K562 (cell line): Measurements from ENCODE around the gene MARCKS. TPM values are rescaled to one million over a fixed set of nuclear protein-coding genes. Genes with fewer than 3 reads are reported as not detected.

Experiments used
- ATAC-seq: fragments of 200-7000 bp; cut with Tn5 transposase; 3 replicates; pipeline ENCODE4 v1.9.1; 2020; ENCODE audit warnings: moderate library complexity
- BruUV-seq: library from RNA; stranded (reverse); fragments of 400-500 nt; replicated peaks from 2 replicates; lab custom pipeline; 2021; lab: Mats Ljungman, UMichigan
- CTCF ChIA-PET: fragments of 300-600 bp; formaldehyde crosslinking; extraction: SDS; loops from one replicate; lab custom pipeline; 2021; ENCODE audit warnings: low intra/inter-chr PET ratio; lab: Yijun Ruan, JAX
- POLR2A ChIA-PET: fragments of 300-600, 350-650 bp; sonication (Branson Sonifier 250); formaldehyde crosslinking; extraction: SDS; loops from one replicate; lab custom pipeline; 2021; ENCODE audit warnings: antibody characterized with exemption, inconsistent platforms; lab: Yijun Ruan, JAX
- DNase-seq, 4 experiments: peaks; one replicate each; pipeline versions ENCODE4 v3.0.0 to v3.0.0-alpha.2; 2011 to 2018; ENCODE audit warnings: low spot score in 3 of 4, mixed read lengths in 3 of 4; ENCODE audit errors: extremely low read depth in 1 of 4
- FAIRE-seq: peaks from 2 replicates; lab custom pipeline; 2011; peaks lifted over from hg19 to GRCh38; lab: Jason Lieb, UNC
- H2AFZ ChIP-seq: 2 replicates; pipeline ENCODE4 v1.6.0; 2011; ENCODE audit warnings: low read depth, low read length, control low read depth, inconsistent platforms
- H3K27ac ChIP-seq: fragments of 200-600 bp; 3 replicates; pipeline ENCODE4 v1.8.0; 2011; ENCODE audit warnings: low read depth, mild to moderate bottlenecking, control low read depth, inconsistent platforms, low read length, moderate library complexity, mixed read lengths; ENCODE audit errors: extremely low read depth
- H3K27me3 ChIP-seq, 2 experiments: fragments of 300-600 bp in 1 of 2; 2 replicates in 1 of 2; 3 replicates in 1 of 2; pipeline versions ENCODE4 v1.6.0 to v1.8.0; 2011; ENCODE audit warnings: inconsistent platforms in 2 of 2, low read length in 2 of 2, mild to moderate bottlenecking in 1 of 2, mixed read lengths in 1 of 2, moderate library complexity in 1 of 2; ENCODE audit not compliant: control insufficient read depth in 2 of 2, insufficient read depth in 2 of 2
- H3K36me3 ChIP-seq: fragments of 300-600 bp; 3 replicates; pipeline ENCODE4 v1.8.0; 2011; ENCODE audit warnings: mild to moderate bottlenecking, low read length, inconsistent platforms; ENCODE audit not compliant: control insufficient read depth, insufficient read depth
- H3K4me1 ChIP-seq, 2 experiments: fragments of 200-600 bp in 1 of 2; replicated peaks in 1 of 2; 2 replicates in 1 of 2; 3 replicates in 1 of 2; pipeline versions ENCODE4 v1.5.1 to v1.8.0; 2011; ENCODE audit warnings: inconsistent platforms in 2 of 2, low read length in 2 of 2, mild to moderate bottlenecking in 1 of 2, mixed read lengths in 1 of 2, moderate library complexity in 1 of 2; ENCODE audit not compliant: control insufficient read depth in 2 of 2, insufficient read depth in 2 of 2
- H3K4me2 ChIP-seq: 2 replicates; pipeline ENCODE4 v1.6.1; 2011; ENCODE audit warnings: low read length, control low read depth, inconsistent platforms, mixed read lengths; ENCODE audit not compliant: insufficient read depth
- H3K4me3 ChIP-seq: fragments of 200-600 bp; sonication (generic), shearing (Covaris generic); 2 replicates; pipeline ENCODE4 v1.5.1; 2016; ENCODE audit warnings: control low read depth, inconsistent platforms
- H3K79me2 ChIP-seq: fragments of 200-600 bp; 3 replicates; pipeline ENCODE4 v1.8.0; 2011; ENCODE audit warnings: low read length, inconsistent platforms; ENCODE audit not compliant: control insufficient read depth, insufficient read depth
- H3K9ac ChIP-seq, 2 experiments: 2 replicates each; pipeline versions ENCODE4 v1.6.0 to v1.6.1; 2011; ENCODE audit warnings: low read depth in 2 of 2, low read length in 2 of 2, control low read depth in 1 of 2, inconsistent platforms in 1 of 2, mild to moderate bottlenecking in 1 of 2, mixed read lengths in 1 of 2; ENCODE audit not compliant: insufficient read depth in 1 of 2
- H3K9me1 ChIP-seq: one replicate; pipeline ENCODE4 v1.6.0; 2011; ENCODE audit warnings: inconsistent platforms, mild to moderate bottlenecking, low read length, moderate library complexity; ENCODE audit not compliant: control insufficient read depth, insufficient read depth
- H3K9me3 ChIP-seq: replicated peaks from 2 replicates; pipeline ENCODE4 v1.5.1; 2011; ENCODE audit warnings: low read depth, low read length, inconsistent platforms; ENCODE audit not compliant: control insufficient read depth, insufficient read depth
- H4K20me1 ChIP-seq: replicated peaks from 2 replicates; pipeline ENCODE4 v1.6.1; 2011; ENCODE audit warnings: low read length, inconsistent platforms, mixed read lengths; ENCODE audit not compliant: control insufficient read depth, insufficient read depth
- ILK ChIP-seq: fragments of 450-650 bp; IDR thresholded peaks from 2 replicates; pipeline ENCODE4 v1.6.1; 2016; ENCODE audit warnings: missing genetic modification characterization, low read depth, mild to moderate bottlenecking, missing compliant biosample characterization, moderate library complexity, borderline replicate concordance
- RBFOX2 ChIP-seq: fragments of 200-400 bp; formaldehyde crosslinking; IDR thresholded peaks from 2 replicates; pipeline ENCODE4 v1.6.1; 2017; ENCODE audit warnings: low read depth, mild to moderate bottlenecking, low read length, moderate library complexity
- SAP30 ChIP-seq: fragments of 200-600 bp; sonication (generic); IDR thresholded peaks from 2 replicates; pipeline ENCODE4 v1.6.1; 2012; ENCODE audit warnings: borderline replicate concordance, low read depth, mild to moderate bottlenecking, moderate library complexity, low read length, control low read depth, inconsistent platforms; ENCODE audit not compliant: insufficient read depth, poor library complexity, severe bottlenecking
- U2AF2 ChIP-seq: fragments of 200-400 bp; formaldehyde crosslinking; optimal IDR thresholded peaks from 2 replicates; pipeline ENCODE3; 2017; ENCODE audit warnings: low read depth, mild to moderate bottlenecking, low read length
- ZNF239 ChIP-seq: fragments of 250-450 bp; sonication (Bioruptor Pico); IDR thresholded peaks from 2 replicates; pipeline ENCODE4 v1.4.0; 2020; ENCODE audit warnings: mild to moderate bottlenecking
- WGBS: fragments of 100-300 bp; shearing (Covaris generic); methylation state at CpG from one replicate; pipeline ENCODE4 v1.1.6; 2016; ENCODE audit warnings: low coverage, mixed read lengths; ENCODE audit not compliant: insufficient coverage; ENCODE audit errors: missing lambda C conversion rate; 5-methylcytosine and 5-hydroxymethylcytosine counted together
- in situ Hi-C: fragments of 300-500 bp; cut with MboI; formaldehyde crosslinking; loops from 4 replicates; pipeline ENCODE4 v1.15.0; 2018; ENCODE audit warnings: inconsistent platforms, mixed read lengths
- intact Hi-C: fragments of 100-400 bp; cut with micrococcal nuclease; formaldehyde crosslinking; loops from 2 replicates; pipeline ENCODE4 v1.14.2; 2022
- polyA plus RNA-seq, 8 experiments: library from polyadenylated mRNA; depleted of rRNA in 4 of 8; stranded (reverse) in 5 of 8; unstranded in 3 of 8; fragments of >200 nt; fragmentation: Nextera tagmentation in 2 of 8; fragmentation: Illumina TruSeq in 1 of 8; extraction: Ambion mirVana in 2 of 8; extraction: Trizol in 1 of 8; gene quantifications; 2 replicates each; pipeline versions ENCODE4 v1.2.1 to v1.2.3, GENCODE V29; 2011 to 2014; ENCODE audit warnings: inconsistent platforms in 1 of 8, missing spikeins in 1 of 8
- total RNA-seq, 7 experiments: library from RNA; depleted of rRNA in 6 of 7; stranded (reverse); fragments of >200 nt in 6 of 7; fragmentation: Illumina TruSeq in 2 of 7; extraction: Trizol in 2 of 7; gene quantifications; 2 replicates each; pipeline versions ENCODE4 v1.2.1 to v1.2.3, GENCODE V29; 2011 to 2021; ENCODE audit warnings: low replicate concordance in 1 of 7
- TF ChIP-seq, protein P1 (sequence below): fragments of 200-400 bp; formaldehyde crosslinking; IDR thresholded peaks from 2 replicates; pipeline ENCODE4 v1.6.1; 2017; ENCODE audit warnings: mild to moderate bottlenecking, low read depth, low read length, moderate library complexity
- TF ChIP-seq, protein P2 (sequence below): fragments of 250-450 bp; sonication (Bioruptor Pico); IDR thresholded peaks from 2 replicates; pipeline ENCODE4 v1.4.0; 2020; ENCODE audit warnings: mild to moderate bottlenecking, moderate library complexity

Gene MARCKS
- total and polyA plus RNA-seq, 9 of the 15 experiments (the other 6 are each of a cell fraction or from before 2014, with no cell fraction given) = 0.15 to 2.7 (median 1.0) TPM

DNA sequence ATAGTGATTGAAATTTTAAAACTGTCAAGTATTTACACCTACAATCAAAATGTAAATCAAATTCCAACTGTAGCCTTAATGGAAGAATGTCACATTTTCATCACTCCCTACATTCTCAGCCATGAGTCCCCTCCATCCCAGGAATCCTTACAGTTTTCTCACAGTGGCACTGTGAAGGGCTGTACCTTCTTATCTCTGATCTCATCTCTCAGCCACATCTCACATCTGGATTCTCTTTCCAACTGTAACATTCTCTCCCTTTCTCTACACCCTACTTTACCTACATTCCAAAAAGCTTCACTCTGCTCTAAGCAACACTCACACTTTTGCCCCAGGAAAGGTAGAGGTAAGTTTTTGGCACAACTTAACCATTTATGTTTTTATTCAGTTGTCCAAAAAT, 8.9 kb upstream of the MARCKS start:
- no peaks in the 10 kb centered on the region for H3K79me2 ChIP-seq
- no TSS peak for BruUV-seq
- no peaks in the 10 kb centered on the region for H3K4me1 ChIP-seq
- H3K9ac ChIP-seq = no peak overlapping the region
- intact Hi-C loops = no loop called here
- no peak overlapping the region for H3K4me3 ChIP-seq
- TF ChIP-seq, protein P1, sequence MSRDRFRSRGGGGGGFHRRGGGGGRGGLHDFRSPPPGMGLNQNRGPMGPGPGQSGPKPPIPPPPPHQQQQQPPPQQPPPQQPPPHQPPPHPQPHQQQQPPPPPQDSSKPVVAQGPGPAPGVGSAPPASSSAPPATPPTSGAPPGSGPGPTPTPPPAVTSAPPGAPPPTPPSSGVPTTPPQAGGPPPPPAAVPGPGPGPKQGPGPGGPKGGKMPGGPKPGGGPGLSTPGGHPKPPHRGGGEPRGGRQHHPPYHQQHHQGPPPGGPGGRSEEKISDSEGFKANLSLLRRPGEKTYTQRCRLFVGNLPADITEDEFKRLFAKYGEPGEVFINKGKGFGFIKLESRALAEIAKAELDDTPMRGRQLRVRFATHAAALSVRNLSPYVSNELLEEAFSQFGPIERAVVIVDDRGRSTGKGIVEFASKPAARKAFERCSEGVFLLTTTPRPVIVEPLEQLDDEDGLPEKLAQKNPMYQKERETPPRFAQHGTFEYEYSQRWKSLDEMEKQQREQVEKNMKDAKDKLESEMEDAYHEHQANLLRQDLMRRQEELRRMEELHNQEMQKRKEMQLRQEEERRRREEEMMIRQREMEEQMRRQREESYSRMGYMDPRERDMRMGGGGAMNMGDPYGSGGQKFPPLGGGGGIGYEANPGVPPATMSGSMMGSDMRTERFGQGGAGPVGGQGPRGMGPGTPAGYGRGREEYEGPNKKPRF = no peak
- TF ChIP-seq ZNF239 (CRISPR knock-in tag) = peak; percentile 94
- H3K36me3 ChIP-seq = no peaks in the 10 kb centered on the region
- no peak overlapping the region for H2AFZ ChIP-seq
- in situ Hi-C loops = no loop called here
- no peaks in the 10 kb centered on the region; a peak in 1 of 5 replicates for H3K27me3 ChIP-seq
- ATAC-seq (no peak), DNase-seq (no peak), FAIRE-seq (no peak)
- no peaks in the 10 kb centered on the region for H3K9me3 ChIP-seq
- H3K4me2 ChIP-seq = no peak overlapping the region
- no peak overlapping the region for H3K27ac ChIP-seq
- CTCF ChIA-PET = no interaction called here
- H3K9me1 ChIP-seq = no peaks in the 10 kb centered on the region
- POLR2A ChIA-PET = no interaction called here
- H4K20me1 ChIP-seq = no peaks in the 10 kb centered on the region

DNA sequence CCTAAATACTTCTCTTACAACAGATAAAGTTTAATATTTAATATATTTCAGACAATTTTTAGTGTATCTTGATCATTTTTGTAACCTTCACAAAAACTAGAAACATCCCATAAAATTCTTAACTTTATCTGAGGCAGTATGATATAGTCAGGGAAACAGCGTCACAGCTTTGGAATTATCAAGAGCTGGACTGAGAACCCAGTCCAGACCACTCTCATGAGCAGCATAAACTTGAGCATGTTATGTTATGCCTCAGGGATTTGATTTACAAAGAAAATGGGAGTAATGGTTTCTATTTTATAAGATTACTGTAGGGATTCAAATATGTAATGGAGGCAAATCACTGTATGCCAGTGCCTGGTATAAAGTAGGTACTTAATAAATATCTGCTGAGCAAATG, 8.3 kb upstream of the MARCKS start:
- DNase-seq (no peak), FAIRE-seq (no peak), ATAC-seq (no peak)
- no peak for TF ChIP-seq SAP30
- no peak for TF ChIP-seq ILK (tag)
- no peak for TF ChIP-seq RBFOX2
- no peak for TF ChIP-seq U2AF2
- TF ChIP-seq, protein P2, sequence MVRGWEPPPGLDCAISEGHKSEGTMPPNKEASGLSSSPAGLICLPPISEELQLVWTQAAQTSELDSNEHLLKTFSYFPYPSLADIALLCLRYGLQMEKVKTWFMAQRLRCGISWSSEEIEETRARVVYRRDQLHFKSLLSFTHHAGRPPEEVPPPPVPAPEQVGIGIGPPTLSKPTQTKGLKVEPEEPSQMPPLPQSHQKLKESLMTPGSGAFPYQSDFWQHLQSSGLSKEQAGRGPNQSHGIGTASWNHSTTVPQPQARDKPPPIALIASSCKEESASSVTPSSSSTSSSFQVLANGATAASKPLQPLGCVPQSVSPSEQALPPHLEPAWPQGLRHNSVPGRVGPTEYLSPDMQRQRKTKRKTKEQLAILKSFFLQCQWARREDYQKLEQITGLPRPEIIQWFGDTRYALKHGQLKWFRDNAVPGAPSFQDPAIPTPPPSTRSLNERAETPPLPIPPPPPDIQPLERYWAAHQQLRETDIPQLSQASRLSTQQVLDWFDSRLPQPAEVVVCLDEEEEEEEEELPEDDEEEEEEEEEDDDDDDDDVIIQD (CRISPR knock-in tag) = no peak
- Histone ChIP-seq H3K27me3 (no peaks in the 10 kb centered on the region; a peak in 1 of 5 replicates), H3K27ac (no peak overlapping the region), H3K79me2 (no peaks in the 10 kb centered on the region), H4K20me1 (no peaks in the 10 kb centered on the region), H3K9ac (no peak overlapping the region), H3K4me3 (no peak overlapping the region), H2AFZ (no peak overlapping the region), H3K36me3 (no peaks in the 10 kb centered on the region), H3K4me2 (no peak overlapping the region), H3K9me3 (no peaks in the 10 kb centered on the region), H3K9me1 (no peaks in the 10 kb centered on the region), H3K4me1 (no peaks in the 10 kb centered on the region)
- in situ Hi-C loops = no loop called here
- WGBS = 27% methylated on average over 1 of the region's 1 CpG
- BruUV-seq = no TSS peak
- intact Hi-C loops = no loop called here
- POLR2A ChIA-PET = no interaction called here
- CTCF ChIA-PET = no interaction called here
